K562 (cell line): ENCODE data around the gene CLIP2. TPM values are rescaled to one million over a fixed set of nuclear protein-coding genes. Genes with fewer than 3 reads are reported as not detected.

Source experiments
- ATF4 ChIP-seq: fragments of 450-650 bp; formaldehyde crosslinking; IDR thresholded peaks from 2 replicates; pipeline ENCODE4 v1.4.0; 2022; ENCODE audit warnings: mild to moderate bottlenecking, moderate library complexity
- CREB1 ChIP-seq, 2 experiments: sonication (generic) in 1 of 2; formaldehyde crosslinking in 1 of 2; IDR thresholded peaks; 2 replicates each; pipeline versions ENCODE4 v1.6.1 to v1.8.0; 2012 to 2022; ENCODE audit warnings: inconsistent platforms in 1 of 2, mild to moderate bottlenecking in 1 of 2, missing genetic modification reagents in 1 of 2, moderate library complexity in 1 of 2
- CUX1 ChIP-seq: fragments of 200-800 bp; sonication (Bioruptor generic); IDR thresholded peaks from 2 replicates; pipeline ENCODE4 v1.6.1; 2016; ENCODE audit warnings: missing genetic modification characterization, missing compliant biosample characterization
- FOXJ3 ChIP-seq: sonication (generic); formaldehyde crosslinking; IDR thresholded peaks from 2 replicates; pipeline ENCODE4 v1.4.0; 2020; ENCODE audit warnings: mild to moderate bottlenecking, missing genetic modification reagents
- HOMEZ ChIP-seq: fragments of 250-450 bp; sonication (Bioruptor Pico); IDR thresholded peaks from 2 replicates; pipeline ENCODE4 v1.4.0; 2020; ENCODE audit warnings: mild to moderate bottlenecking, moderate library complexity
- ILK ChIP-seq: fragments of 450-650 bp; IDR thresholded peaks from 2 replicates; pipeline ENCODE4 v1.6.1; 2016; ENCODE audit warnings: missing genetic modification characterization, low read depth, mild to moderate bottlenecking, missing compliant biosample characterization, moderate library complexity, borderline replicate concordance
- KLF6 ChIP-seq: fragments of 250-450 bp; sonication (Bioruptor Pico); IDR thresholded peaks from 2 replicates; pipeline ENCODE4 v1.4.0; 2020; ENCODE audit warnings: mild to moderate bottlenecking, moderate library complexity, borderline replicate concordance
- L3MBTL2 ChIP-seq: fragments of 450-650 bp; IDR thresholded peaks from 2 replicates; pipeline ENCODE4 v1.6.1; 2016; ENCODE audit warnings: mild to moderate bottlenecking, moderate library complexity
- POU5F1 ChIP-seq: fragments of 150-350 bp; IDR thresholded peaks from 2 replicates; pipeline ENCODE4 v1.6.1; 2014; ENCODE audit warnings: borderline replicate concordance, low read length, low read depth, mild to moderate bottlenecking; ENCODE audit not compliant: partially characterized antibody
- SNRNP70 ChIP-seq: fragments of 200-400 bp; formaldehyde crosslinking; optimal IDR thresholded peaks from 2 replicates; pipeline ENCODE3; 2017; ENCODE audit warnings: low read depth, low read length
- ZNF277 ChIP-seq: fragments of 250-450 bp; sonication (Bioruptor Pico); IDR thresholded peaks from 2 replicates; pipeline ENCODE4 v1.8.0; 2022; ENCODE audit warnings: inconsistent platforms, mild to moderate bottlenecking, moderate library complexity, borderline replicate concordance
- polyA plus RNA-seq, 8 experiments: library from polyadenylated mRNA; depleted of rRNA in 4 of 8; stranded (reverse) in 5 of 8; unstranded in 3 of 8; fragments of >200 nt; fragmentation: Nextera tagmentation in 2 of 8; fragmentation: Illumina TruSeq in 1 of 8; extraction: Ambion mirVana in 2 of 8; extraction: Trizol in 1 of 8; gene quantifications; 2 replicates each; pipeline versions ENCODE4 v1.2.1 to v1.2.3, GENCODE V29; 2011 to 2014; ENCODE audit warnings: inconsistent platforms in 1 of 8, missing spikeins in 1 of 8
- total RNA-seq, 7 experiments: library from RNA; depleted of rRNA in 6 of 7; stranded (reverse); fragments of >200 nt in 6 of 7; fragmentation: Illumina TruSeq in 2 of 7; extraction: Trizol in 2 of 7; gene quantifications; 2 replicates each; pipeline versions ENCODE4 v1.2.1 to v1.2.3, GENCODE V29; 2011 to 2021; ENCODE audit warnings: low replicate concordance in 1 of 7

CLIP2 gene
- total and polyA plus RNA-seq, 9 of the 15 experiments (the other 6 are each of a cell fraction or from before 2014, with no cell fraction given): 0.07 to 5.4 (median 2.1) TPM

- no peak for TF ChIP-seq POU5F1
- no peak for TF ChIP-seq ZNF277 (CRISPR knock-in tag)
- no peak for TF ChIP-seq KLF6
- no peak for TF ChIP-seq CUX1
- TF ChIP-seq ILK (tag): no peak
- TF ChIP-seq L3MBTL2: 0 out of 2 replicates have a peak, but pooled peaks have one; percentile 28
- TF ChIP-seq HOMEZ: no peak
- no peak for TF ChIP-seq ATF4 (CRISPR knock-in tag)
- no peak for TF ChIP-seq FOXJ3 (CRISPR knock-in tag)
- no peak for TF ChIP-seq SNRNP70
- TF ChIP-seq CREB1 (IDR thresholded peaks at IDR 0.05): no peak
- TF ChIP-seq CREB1 (CRISPR knock-in tag; IDR thresholded peaks at IDR 0.05): peak; percentile 48; the same call in 1 of the 2 replicates
- TF ChIP-seq, all 486 proteins: peak for 49
Observed at GRCh38 chr7:74417419-74417971, 128.3 kb downstream of the CLIP2 start (continued).
